GM12878 (cell line): Measurements from ENCODE around the gene HPS6. TPM values are rescaled to one million over a fixed set of nuclear protein-coding genes. Genes with fewer than 3 reads are reported as not detected.

Source experiments
- ATAC-seq: fragments of 200-7000 bp; cut with Tn5 transposase; 3 replicates; pipeline ENCODE4 v1.9.1; 2020; ENCODE audit warnings: mild to moderate bottlenecking, moderate library complexity
- BruUV-seq: library from RNA; stranded (reverse); fragments of 400-500 nt; replicated peaks from 2 replicates; lab custom pipeline; 2021; lab: Mats Ljungman, UMichigan
- CTCF ChIA-PET: fragments of 300-600 bp; sonication (Branson Sonifier 250); formaldehyde crosslinking; extraction: SDS; loops from one replicate; lab custom pipeline; 2021; ENCODE audit warnings: inconsistent platforms; lab: Yijun Ruan, JAX
- POLR2A ChIA-PET: fragments of 350-600 bp; formaldehyde crosslinking; extraction: SDS; loops from one replicate; lab custom pipeline; 2021; ENCODE audit warnings: inconsistent platforms; lab: Charles Lee
- RAD21 ChIA-PET: fragments of 300-600 bp; sonication (Branson Sonifier 250); formaldehyde crosslinking; loops from one replicate; lab custom pipeline; 2023; ENCODE audit warnings: antibody characterized with exemption; ENCODE audit not compliant: unreplicated experiment; lab: Charles Lee
- SMC1A ChIA-PET: fragments of 300-600 bp; sonication (Branson Sonifier 250); formaldehyde crosslinking; loops from one replicate; lab custom pipeline; 2023; ENCODE audit not compliant: unreplicated experiment, uncharacterized antibody; lab: Charles Lee
- DNase-seq: peaks from one replicate; pipeline ENCODE4 v3.0.0-alpha.2; 2011; ENCODE audit warnings: low read depth, low spot score
- FAIRE-seq: peaks from 3 replicates; lab custom pipeline; 2011; peaks lifted over from hg19 to GRCh38; lab: Jason Lieb, UNC
- H2AFZ ChIP-seq: 2 replicates; pipeline ENCODE4 v1.6.0; 2011; ENCODE audit warnings: low read depth, low read length, control low read depth; ENCODE audit not compliant: control insufficient read depth
- H3K27ac ChIP-seq: 2 replicates; pipeline ENCODE4 v1.5.1; 2011; ENCODE audit warnings: control low read depth; ENCODE audit not compliant: control insufficient read depth, insufficient read depth
- H3K27me3 ChIP-seq, 2 experiments: replicated peaks in 1 of 2; 2 replicates each; pipeline versions ENCODE4 v1.6.0 to v1.6.1; 2011; ENCODE audit warnings: low read length in 1 of 2; ENCODE audit not compliant: control insufficient read depth in 2 of 2, insufficient read depth in 2 of 2
- H3K36me3 ChIP-seq, 2 experiments: 2 replicates each; pipeline ENCODE4 v1.5.1; 2011; ENCODE audit warnings: low read length in 1 of 2; ENCODE audit not compliant: control insufficient read depth in 2 of 2, insufficient read depth in 2 of 2
- H3K4me1 ChIP-seq: 2 replicates; pipeline ENCODE4 v1.6.1; 2011; ENCODE audit warnings: mild to moderate bottlenecking, low read length, moderate library complexity, mixed read lengths; ENCODE audit not compliant: control insufficient read depth, insufficient read depth
- H3K4me2 ChIP-seq: 2 replicates; pipeline ENCODE4 v1.6.0; 2011; ENCODE audit warnings: control low read depth; ENCODE audit not compliant: control insufficient read depth, insufficient read depth
- H3K4me3 ChIP-seq: fragments of 200-600 bp; sonication (generic); 2 replicates; pipeline ENCODE4 v1.5.1; 2016
- H3K79me2 ChIP-seq: 2 replicates; pipeline ENCODE4 v1.6.0; 2011; ENCODE audit warnings: low read length; ENCODE audit not compliant: control insufficient read depth, insufficient read depth
- H3K9ac ChIP-seq: 2 replicates; pipeline ENCODE4 v1.8.0; 2011; ENCODE audit warnings: low read length, control low read depth, mixed read lengths; ENCODE audit not compliant: control insufficient read depth, insufficient read depth
- H3K9me3 ChIP-seq: replicated peaks from 3 replicates; pipeline ENCODE4 v1.5.1; 2011; ENCODE audit warnings: mild to moderate bottlenecking, low read length; ENCODE audit not compliant: control insufficient read depth, insufficient read depth
- H4K20me1 ChIP-seq: 2 replicates; pipeline ENCODE4 v1.6.0; 2011; ENCODE audit not compliant: control insufficient read depth, insufficient read depth
- BCL11A ChIP-seq: IDR thresholded peaks from 2 replicates; pipeline ENCODE4 v1.6.1; 2011; ENCODE audit warnings: low read depth, low read length
- CEBPB ChIP-seq, 2 experiments: fragments of 150-350 bp in 1 of 2; IDR thresholded peaks; 2 replicates each; pipeline ENCODE4 v1.6.1; 2012 to 2014; ENCODE audit warnings: low read depth in 2 of 2, low read length in 2 of 2, borderline replicate concordance in 1 of 2, inconsistent platforms in 1 of 2
- CHD2 ChIP-seq: IDR thresholded peaks from 2 replicates; pipeline ENCODE4 v1.6.1; 2011; ENCODE audit warnings: low read depth, low read length, improper control_type of control experiment, borderline replicate concordance
- E2F8 ChIP-seq: fragments of 450-650 bp; IDR thresholded peaks from 2 replicates; pipeline ENCODE4 v1.6.1; 2018; ENCODE audit warnings: mild to moderate bottlenecking, low read depth, moderate library complexity; ENCODE audit not compliant: partially characterized antibody
- ESRRA ChIP-seq: IDR thresholded peaks from 2 replicates; pipeline ENCODE4 v1.6.1; 2012; ENCODE audit warnings: mild to moderate bottlenecking, low read length, improper control_type of control experiment
- EZH2 ChIP-seq: IDR thresholded peaks from 2 replicates; pipeline ENCODE4 v1.6.1; 2012; ENCODE audit warnings: low read depth, mild to moderate bottlenecking, control low read depth, inconsistent platforms, low read length, borderline replicate concordance; ENCODE audit not compliant: control insufficient read depth
- FOXM1 ChIP-seq: IDR thresholded peaks from 2 replicates; pipeline ENCODE4 v1.6.1; 2012; ENCODE audit warnings: low read depth, mild to moderate bottlenecking, inconsistent platforms, low read length, moderate library complexity
- LARP7 ChIP-seq: fragments of 450-650 bp; IDR thresholded peaks from 2 replicates; pipeline ENCODE4 v1.6.1; 2017; ENCODE audit warnings: mild to moderate bottlenecking
- PRDM15 ChIP-seq: fragments of 450-650 bp; formaldehyde crosslinking; IDR thresholded peaks from 2 replicates; pipeline ENCODE4 v1.4.0; 2020; ENCODE audit warnings: mild to moderate bottlenecking, moderate library complexity
- RELA ChIP-seq: fragments of 450-650 bp; IDR thresholded peaks from 2 replicates; pipeline ENCODE4 v1.8.0; 2014; ENCODE audit warnings: borderline replicate concordance; ENCODE audit not compliant: partially characterized antibody
- SIN3A ChIP-seq: IDR thresholded peaks from 2 replicates; pipeline ENCODE4 v1.6.1; 2012; ENCODE audit warnings: low read depth, low read length, improper control_type of control experiment
- SPI1 ChIP-seq: IDR thresholded peaks from 2 replicates; pipeline ENCODE4 v1.6.1; 2011; ENCODE audit warnings: low read depth, mild to moderate bottlenecking, low read length, moderate library complexity, borderline replicate concordance; ENCODE audit not compliant: insufficient read depth
- SREBF2 ChIP-seq: IDR thresholded peaks from 2 replicates; pipeline ENCODE4 v1.6.1; 2012; ENCODE audit warnings: mild to moderate bottlenecking, low read length
- YBX1 ChIP-seq: fragments of 450-650 bp; IDR thresholded peaks from 2 replicates; pipeline ENCODE4 v1.6.1; 2016; ENCODE audit warnings: antibody characterized with exemption
- WGBS: methylation state at CpG from one replicate; pipeline ENCODE4 v1.1.6; 2016; ENCODE audit warnings: low lambda C conversion rate; ENCODE audit not compliant: insufficient replicate concordance, insufficient coverage; ENCODE audit errors: missing lambda C conversion rate; 5-methylcytosine and 5-hydroxymethylcytosine counted together
- in situ Hi-C: fragments of 300-500 bp; cut with MboI; formaldehyde crosslinking; loops from 9 replicates; pipeline ENCODE4 v1.14.3; 2018; ENCODE audit warnings: mixed read lengths
- intact Hi-C: fragments of 100-400 bp; cut with micrococcal nuclease; formaldehyde crosslinking; loops from one replicate; pipeline ENCODE4 v1.14.2; 2022; ENCODE audit not compliant: unreplicated experiment
- polyA plus RNA-seq, 11 experiments: library from polyadenylated mRNA; depleted of rRNA in 4 of 11; unstranded in 6 of 11; stranded (reverse) in 5 of 11; fragments of >200 nt; fragmentation: Nextera tagmentation in 4 of 11; fragmentation: Illumina TruSeq in 1 of 11; extraction: Ambion mirVana in 4 of 11; extraction: Trizol in 1 of 11; gene quantifications; 1 replicate in 1 of 11; 2 replicates in 10 of 11; pipeline versions ENCODE4 v1.2.1 to v1.2.3, GENCODE V29; 2011 to 2016; ENCODE audit warnings: inconsistent platforms in 2 of 11, missing spikeins in 2 of 11, low read depth in 1 of 11
- total RNA-seq, 4 experiments: library from RNA; depleted of rRNA in 3 of 4; stranded (reverse); fragments of >200 nt in 3 of 4; fragmentation: Illumina TruSeq in 1 of 4; extraction: Trizol in 1 of 4; gene quantifications; 2 replicates each; pipeline versions ENCODE4 v1.2.1 to v1.2.3, GENCODE V29; 2013 to 2021
- TF ChIP-seq, protein P1 (sequence below): IDR thresholded peaks from 2 replicates; pipeline ENCODE4 v1.6.1; 2012; ENCODE audit warnings: low read length, inconsistent platforms
- TF ChIP-seq, protein P2 (sequence below): fragments of 150-350 bp; IDR thresholded peaks from 2 replicates; pipeline ENCODE4 v1.6.1; 2014; ENCODE audit warnings: mild to moderate bottlenecking, low read depth, low read length

The HPS6 gene
- total and polyA plus RNA-seq, 10 of the 15 experiments (the other 5 are each of a cell fraction or from before 2014, with no cell fraction given), result 1.4 to 28.0 (median 12.0) TPM

GRCh38 chr10:102106998-102107397 is 41.8 kb downstream of the HPS6 start:
- Histone ChIP-seq H3K9me3 (no peaks in the 10 kb centered on the region), H2AFZ (no peak overlapping the region), H3K79me2 (peaks cover 2% of the 10 kb centered on the region), H3K4me1 (no peaks in the 10 kb centered on the region), H4K20me1 (no peaks in the 10 kb centered on the region), H3K9ac (no peak overlapping the region), H3K4me3 (no peak overlapping the region), H3K27ac (no peak overlapping the region), H3K36me3 (peaks cover 21 to 35% of the 10 kb centered on the region in 2 experiments), H3K27me3 (no peaks in the 10 kb centered on the region), H3K4me2 (no peak overlapping the region)
- intact Hi-C loops (no loop called here), in situ Hi-C loops (no loop called here)
- CTCF ChIA-PET, result no interaction called here
- ATAC-seq, result no peak
- no TSS peak for BruUV-seq
- 93% methylated on average over 2 of the region's 2 CpGs for WGBS
- no peak for DNase-seq
- RAD21 ChIA-PET, result no interaction called here
- FAIRE-seq, result no peak
- POLR2A ChIA-PET, result no interaction called here
- SMC1A ChIA-PET, result no interaction called here
- TF ChIP-seq SREBF2 (no peak), RELA (no peak), EZH2 (no peak), SIN3A (no peak), CHD2 (no peak), E2F8 (no peak), LARP7 (no peak), YBX1 (no peak), BCL11A (no peak), CEBPB (IDR thresholded peaks at IDR 0.05; ENCODE audit: borderline replicate concordance in 1 of 2, low read depth in 2 of 2, low read length in 2 of 2) (no peak), SPI1 (no peak), PRDM15 (CRISPR knock-in tag) (no peak), ESRRA (no peak), FOXM1 (no peak)
- TF ChIP-seq, protein P1, sequence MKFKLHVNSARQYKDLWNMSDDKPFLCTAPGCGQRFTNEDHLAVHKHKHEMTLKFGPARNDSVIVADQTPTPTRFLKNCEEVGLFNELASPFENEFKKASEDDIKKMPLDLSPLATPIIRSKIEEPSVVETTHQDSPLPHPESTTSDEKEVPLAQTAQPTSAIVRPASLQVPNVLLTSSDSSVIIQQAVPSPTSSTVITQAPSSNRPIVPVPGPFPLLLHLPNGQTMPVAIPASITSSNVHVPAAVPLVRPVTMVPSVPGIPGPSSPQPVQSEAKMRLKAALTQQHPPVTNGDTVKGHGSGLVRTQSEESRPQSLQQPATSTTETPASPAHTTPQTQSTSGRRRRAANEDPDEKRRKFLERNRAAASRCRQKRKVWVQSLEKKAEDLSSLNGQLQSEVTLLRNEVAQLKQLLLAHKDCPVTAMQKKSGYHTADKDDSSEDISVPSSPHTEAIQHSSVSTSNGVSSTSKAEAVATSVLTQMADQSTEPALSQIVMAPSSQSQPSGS, result no peak
- TF ChIP-seq, protein P2, sequence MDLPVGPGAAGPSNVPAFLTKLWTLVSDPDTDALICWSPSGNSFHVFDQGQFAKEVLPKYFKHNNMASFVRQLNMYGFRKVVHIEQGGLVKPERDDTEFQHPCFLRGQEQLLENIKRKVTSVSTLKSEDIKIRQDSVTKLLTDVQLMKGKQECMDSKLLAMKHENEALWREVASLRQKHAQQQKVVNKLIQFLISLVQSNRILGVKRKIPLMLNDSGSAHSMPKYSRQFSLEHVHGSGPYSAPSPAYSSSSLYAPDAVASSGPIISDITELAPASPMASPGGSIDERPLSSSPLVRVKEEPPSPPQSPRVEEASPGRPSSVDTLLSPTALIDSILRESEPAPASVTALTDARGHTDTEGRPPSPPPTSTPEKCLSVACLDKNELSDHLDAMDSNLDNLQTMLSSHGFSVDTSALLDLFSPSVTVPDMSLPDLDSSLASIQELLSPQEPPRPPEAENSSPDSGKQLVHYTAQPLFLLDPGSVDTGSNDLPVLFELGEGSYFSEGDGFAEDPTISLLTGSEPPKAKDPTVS, result no peak
